SK-N-SH (cell line): ENCODE data around the gene IQGAP2. TPM values are rescaled to one million over a fixed set of nuclear protein-coding genes. Genes with fewer than 3 reads are reported as not detected.

Source experiments
- CTCF ChIA-PET: fragments of 300-600, 350-600 bp; formaldehyde crosslinking; extraction: SDS; loops from one replicate; lab custom pipeline; 2021; lab: Yijun Ruan, JAX
- POLR2A ChIA-PET: fragments of 350-600 bp; sonication (Branson Sonifier 250); formaldehyde crosslinking; extraction: SDS; loops from one replicate; lab custom pipeline; 2020; ENCODE audit warnings: antibody characterized with exemption, inconsistent platforms; lab: Yijun Ruan, JAX
- DNase-seq: peaks from one replicate; pipeline ENCODE4 v3.0.0; 2012
- H2AFZ ChIP-seq: fragments of 200-600 bp; sonication (generic); 2 replicates; pipeline ENCODE4 v1.8.1; 2016; ENCODE audit warnings: antibody characterized with exemption, mild to moderate bottlenecking, low read depth
- H3F3A ChIP-seq: fragments of 200-600 bp; sonication (generic); replicated peaks from 2 replicates; pipeline ENCODE3; 2016; ENCODE audit warnings: antibody characterized with exemption, mild to moderate bottlenecking; ENCODE audit not compliant: insufficient read depth
- H3K27ac ChIP-seq, 2 experiments: fragments of 200-500 bp in 1 of 2; fragments of 200-600 bp in 1 of 2; sonication (Bioruptor generic) in 1 of 2; sonication (generic), shearing (Covaris generic) in 1 of 2; 2 replicates each; pipeline versions ENCODE4 v1.5.1 to v1.6.1; 2014 to 2016; ENCODE audit warnings: low read depth in 2 of 2, inconsistent platforms in 1 of 2, low read length in 1 of 2, mild to moderate bottlenecking in 1 of 2, mixed read lengths in 1 of 2
- H3K27me3 ChIP-seq: fragments of 200-600 bp; sonication (generic), shearing (Covaris generic); 2 replicates; pipeline ENCODE4 v1.6.1; 2016; ENCODE audit warnings: mixed run types; ENCODE audit not compliant: insufficient read depth
- H3K36me3 ChIP-seq, 2 experiments: fragments of 200-500 bp in 1 of 2; fragments of 200-600 bp in 1 of 2; sonication (Bioruptor generic) in 1 of 2; sonication (generic) in 1 of 2; replicated peaks in 1 of 2; 2 replicates each; pipeline versions ENCODE3 to v1.5.1; 2014 to 2016; ENCODE audit warnings: low read length in 1 of 2, mild to moderate bottlenecking in 1 of 2; ENCODE audit not compliant: insufficient read depth in 2 of 2, control insufficient read depth in 1 of 2
- H3K4me1 ChIP-seq, 2 experiments: fragments of 200-500 bp in 1 of 2; fragments of 200-600 bp in 1 of 2; sonication (Bioruptor generic) in 1 of 2; sonication (generic), shearing (Covaris generic) in 1 of 2; 2 replicates each; pipeline versions ENCODE4 v1.5.1 to v1.6.1; 2014 to 2016; ENCODE audit warnings: low read depth in 1 of 2, low read length in 1 of 2, mixed run types in 1 of 2; ENCODE audit not compliant: insufficient read depth in 2 of 2, control insufficient read depth in 1 of 2
- H3K4me2 ChIP-seq: fragments of 200-600 bp; sonication (generic), shearing (Covaris generic); 2 replicates; pipeline ENCODE4 v1.6.1; 2017; ENCODE audit warnings: mixed run types
- H3K4me3 ChIP-seq, 2 experiments: fragments of 200-500 bp in 1 of 2; fragments of 200-600 bp in 1 of 2; sonication (Bioruptor generic) in 1 of 2; sonication (generic), shearing (Covaris generic) in 1 of 2; 2 replicates each; pipeline versions ENCODE4 v1.5.1 to v1.8.1; 2014 to 2016; ENCODE audit warnings: low read depth in 2 of 2, inconsistent platforms in 1 of 2, low read length in 1 of 2, mild to moderate bottlenecking in 1 of 2, mixed read lengths in 1 of 2, moderate library complexity in 1 of 2
- H3K79me2 ChIP-seq: fragments of 200-600 bp; sonication (generic); 2 replicates; pipeline ENCODE4 v1.8.1; 2017; ENCODE audit warnings: mild to moderate bottlenecking; ENCODE audit not compliant: insufficient read depth
- H3K9ac ChIP-seq: fragments of 200-600 bp; sonication (generic); 2 replicates; pipeline ENCODE4 v1.6.1; 2017; ENCODE audit warnings: mixed run types
- H3K9me2 ChIP-seq: fragments of 200-600 bp; sonication (generic); 2 replicates; pipeline ENCODE4 v1.6.1; 2017; ENCODE audit warnings: mixed run types
- H3K9me3 ChIP-seq: fragments of 200-600 bp; sonication (generic); 2 replicates; pipeline ENCODE4 v1.6.1; 2017; ENCODE audit warnings: mixed run types, mild to moderate bottlenecking, moderate library complexity
- H4K20me1 ChIP-seq: fragments of 200-600 bp; sonication (generic); 2 replicates; pipeline ENCODE4 v1.6.1; 2017; ENCODE audit warnings: mild to moderate bottlenecking, mixed run types; ENCODE audit not compliant: insufficient read depth
- ELF1 ChIP-seq: IDR thresholded peaks from 2 replicates; pipeline ENCODE4 v1.4.0; 2012
- EZH2phosphoT487 ChIP-seq: fragments of 200-600 bp; sonication (generic); IDR thresholded peaks from 2 replicates; pipeline ENCODE4 v1.6.1; 2017; ENCODE audit warnings: low read depth, mixed run types, mild to moderate bottlenecking, antibody characterized with exemption, moderate library complexity, borderline replicate concordance
- FOSL2 ChIP-seq: IDR thresholded peaks from 2 replicates; pipeline ENCODE4 v1.4.0; 2012; ENCODE audit warnings: low read depth, mild to moderate bottlenecking, moderate library complexity, borderline replicate concordance
- FOXM1 ChIP-seq: IDR thresholded peaks from 2 replicates; pipeline ENCODE4 v1.4.0; 2012; ENCODE audit warnings: low read depth, mild to moderate bottlenecking
- GABPA ChIP-seq: IDR thresholded peaks from 2 replicates; pipeline ENCODE4 v1.4.0; 2012; ENCODE audit warnings: low read depth, mild to moderate bottlenecking
- GATA2 ChIP-seq: sonication (generic); formaldehyde crosslinking; IDR thresholded peaks from 2 replicates; pipeline ENCODE4 v1.5.0; 2020; ENCODE audit warnings: mild to moderate bottlenecking, missing genetic modification reagents
- JUND ChIP-seq: IDR thresholded peaks from 2 replicates; pipeline ENCODE4 v1.4.0; 2012
- MEF2A ChIP-seq: IDR thresholded peaks from 2 replicates; pipeline ENCODE4 v1.4.0; 2012; ENCODE audit warnings: low read depth, borderline replicate concordance
- MXI1 ChIP-seq: IDR thresholded peaks from 2 replicates; pipeline ENCODE4 v1.6.1; 2012; ENCODE audit warnings: mild to moderate bottlenecking, low read depth, low read length, improper control_type of control experiment
- NFIC ChIP-seq: IDR thresholded peaks from 2 replicates; pipeline ENCODE4 v1.4.0; 2012; ENCODE audit warnings: borderline replicate concordance
- NRF1 ChIP-seq: IDR thresholded peaks from 2 replicates; pipeline ENCODE4 v1.6.1; 2012; ENCODE audit warnings: low read depth, mild to moderate bottlenecking, low read length
- POLR2AphosphoS5 ChIP-seq: IDR thresholded peaks from 2 replicates; pipeline ENCODE4 v1.6.1; 2012; ENCODE audit warnings: low read depth, low read length
- RAD21 ChIP-seq: IDR thresholded peaks from 2 replicates; pipeline ENCODE4 v1.6.1; 2012; ENCODE audit warnings: mild to moderate bottlenecking, low read length
- RFX5 ChIP-seq: IDR thresholded peaks from 2 replicates; pipeline ENCODE4 v1.6.1; 2012; ENCODE audit warnings: mild to moderate bottlenecking, improper control_type of control experiment, low read length
- SMC3 ChIP-seq: IDR thresholded peaks from 2 replicates; pipeline ENCODE4 v1.6.1; 2012; ENCODE audit warnings: low read depth, low read length, improper control_type of control experiment
- TAF1 ChIP-seq: IDR thresholded peaks from 2 replicates; pipeline ENCODE4 v1.6.1; 2012; ENCODE audit warnings: low read depth, mild to moderate bottlenecking, low read length, moderate library complexity, borderline replicate concordance
- TEAD4 ChIP-seq: IDR thresholded peaks from 2 replicates; pipeline ENCODE4 v1.4.0; 2012; ENCODE audit warnings: mild to moderate bottlenecking, borderline replicate concordance; ENCODE audit not compliant: insufficient read depth
- YY1 ChIP-seq: IDR thresholded peaks from 2 replicates; pipeline ENCODE4 v1.4.0; 2012; ENCODE audit warnings: low read depth, mild to moderate bottlenecking
- WGBS: methylation state at CpG from one replicate; pipeline ENCODE4 v1.1.6; 2017; ENCODE audit warnings: low lambda C conversion rate; 5-methylcytosine and 5-hydroxymethylcytosine counted together
- polyA plus RNA-seq, 3 experiments: library from polyadenylated mRNA; depleted of rRNA; stranded (reverse); fragments of >200 nt; gene quantifications; 2 replicates each; pipeline ENCODE4 v1.2.3, GENCODE V29; 2012
- TF ChIP-seq, protein P1 (sequence below): IDR thresholded peaks from 2 replicates; pipeline ENCODE4 v1.4.0; 2012; ENCODE audit warnings: low read depth, borderline replicate concordance
- TF ChIP-seq, protein P2 (sequence below): IDR thresholded peaks from 2 replicates; pipeline ENCODE4 v1.4.0; 2012; ENCODE audit warnings: low read depth
- TF ChIP-seq, protein P3 (sequence below): IDR thresholded peaks from 2 replicates; pipeline ENCODE4; 2012
- TF ChIP-seq, protein P4 (sequence below): fragments of 150-350 bp; IDR thresholded peaks from 2 replicates; pipeline ENCODE4 v1.6.1; 2016; ENCODE audit warnings: mild to moderate bottlenecking, low read depth, low read length
- TF ChIP-seq, protein P5 (sequence below): fragments of 150-350 bp; IDR thresholded peaks from 2 replicates; pipeline ENCODE4 v1.6.1; 2017; ENCODE audit warnings: antibody characterized with exemption, low read length, low read depth, borderline replicate concordance
- TF ChIP-seq, protein P6 (sequence below): fragments of 200-600 bp; sonication (generic); IDR thresholded peaks from 2 replicates; pipeline ENCODE4 v1.6.1; 2017; ENCODE audit warnings: antibody characterized with exemption, mild to moderate bottlenecking, moderate library complexity

Gene IQGAP2
- polyA plus RNA-seq, 1 of the 3 experiments (the other 2 are of a cell fraction), result 2.1 TPM

DNA sequence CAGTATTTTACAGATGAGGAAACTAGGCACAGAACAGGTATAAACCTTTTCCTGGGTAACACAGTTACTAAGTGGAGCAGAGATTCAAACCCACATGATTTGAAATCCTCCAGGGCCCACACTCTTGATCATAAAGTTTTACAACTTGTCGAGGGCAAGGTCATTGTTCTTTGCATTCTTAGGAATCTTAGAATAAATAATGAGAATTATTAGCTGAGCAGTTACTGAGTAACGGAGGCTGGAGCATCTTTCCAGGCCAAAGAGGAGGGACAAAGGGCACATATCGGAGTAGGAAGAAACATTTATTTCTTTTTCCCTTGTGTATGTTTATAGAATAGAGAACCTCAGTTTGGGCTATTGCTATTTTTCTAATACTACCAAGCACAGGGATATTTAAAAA, 285.8 kb downstream of the IQGAP2 start (continued):
- TF ChIP-seq FOXM1 (no peak), TAF1 (no peak)

DNA sequence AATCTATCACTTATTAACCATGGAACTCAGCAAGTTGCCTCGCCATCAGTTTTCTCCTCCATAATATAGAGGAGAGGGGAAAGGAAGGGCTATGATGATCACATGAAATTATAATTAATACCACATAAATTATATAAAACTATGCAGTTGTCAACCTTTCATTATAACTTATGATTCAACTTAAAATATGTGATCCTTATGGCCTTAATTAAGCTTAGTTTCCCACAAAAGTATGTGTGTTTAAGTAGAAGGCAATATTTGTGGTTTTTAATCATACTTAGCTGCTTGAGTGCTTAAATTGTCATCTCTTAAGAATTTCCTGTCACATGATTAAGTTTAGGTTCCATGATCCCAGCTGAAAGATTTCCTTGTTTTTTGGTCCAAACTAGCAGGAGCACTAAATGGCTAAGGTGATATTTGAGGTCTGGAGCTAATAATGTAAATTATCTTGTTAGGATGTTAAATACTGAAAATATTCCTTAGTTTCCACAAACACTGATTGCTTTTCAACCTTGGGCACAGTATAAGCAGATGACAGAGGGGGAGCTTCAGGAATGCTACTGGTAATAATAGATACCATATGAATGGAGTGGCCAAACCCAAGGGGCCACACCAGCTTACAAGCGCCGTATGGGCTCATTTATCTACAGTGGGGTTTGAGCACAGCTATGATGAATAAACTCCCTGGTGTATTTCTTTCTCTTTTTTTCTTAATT, 286.4 kb downstream of the IQGAP2 start:
- H3K4me1 ChIP-seq, result peaks cover 10 to 53% of the 10 kb centered on the region in 2 experiments
- no peak for DNase-seq
- H3K4me2 ChIP-seq, result peak overlapping the region; percentile 63
- H3K36me3 ChIP-seq, result no peaks in the 10 kb centered on the region
- H3K27ac ChIP-seq, result peak overlapping the region; percentile 94 to 98
- no peaks in the 10 kb centered on the region for H4K20me1 ChIP-seq
- H3K9me2 ChIP-seq, result no peaks in the 10 kb centered on the region
- peaks cover 41% of the 10 kb centered on the region for H3F3A ChIP-seq
- H2AFZ ChIP-seq, result 0 out of 2 replicates have a peak overlapping the region, but pooled peaks have one; percentile 75
- H3K79me2 ChIP-seq, result no peaks in the 10 kb centered on the region
- POLR2A ChIA-PET, result no interaction called here
- no peak overlapping the region for H3K4me3 ChIP-seq
- H3K9me3 ChIP-seq, result no peaks in the 10 kb centered on the region
- peak overlapping the region; percentile 67; the same call in 1 of the 2 replicates for H3K9ac ChIP-seq
- H3K27me3 ChIP-seq, result no peaks in the 10 kb centered on the region
- CTCF ChIA-PET, result interaction anchor here (1.0 to 1.4 kb wide), 2 partner anchors 8 to 85 kb away, joined by 3 to 5 read pairs; no protein-coding TSS in a partner anchor
- WGBS, result 22% methylated on average over 3 of the region's 3 CpGs
- no peak for TF ChIP-seq SMC3
- peak; percentile 87 for TF ChIP-seq NFIC
- TF ChIP-seq POLR2AphosphoS5, result peak; percentile 78; the same call in 1 of the 2 replicates
- peak; percentile 30; the same call in 1 of the 2 replicates for TF ChIP-seq GABPA
- TF ChIP-seq, protein P1, sequence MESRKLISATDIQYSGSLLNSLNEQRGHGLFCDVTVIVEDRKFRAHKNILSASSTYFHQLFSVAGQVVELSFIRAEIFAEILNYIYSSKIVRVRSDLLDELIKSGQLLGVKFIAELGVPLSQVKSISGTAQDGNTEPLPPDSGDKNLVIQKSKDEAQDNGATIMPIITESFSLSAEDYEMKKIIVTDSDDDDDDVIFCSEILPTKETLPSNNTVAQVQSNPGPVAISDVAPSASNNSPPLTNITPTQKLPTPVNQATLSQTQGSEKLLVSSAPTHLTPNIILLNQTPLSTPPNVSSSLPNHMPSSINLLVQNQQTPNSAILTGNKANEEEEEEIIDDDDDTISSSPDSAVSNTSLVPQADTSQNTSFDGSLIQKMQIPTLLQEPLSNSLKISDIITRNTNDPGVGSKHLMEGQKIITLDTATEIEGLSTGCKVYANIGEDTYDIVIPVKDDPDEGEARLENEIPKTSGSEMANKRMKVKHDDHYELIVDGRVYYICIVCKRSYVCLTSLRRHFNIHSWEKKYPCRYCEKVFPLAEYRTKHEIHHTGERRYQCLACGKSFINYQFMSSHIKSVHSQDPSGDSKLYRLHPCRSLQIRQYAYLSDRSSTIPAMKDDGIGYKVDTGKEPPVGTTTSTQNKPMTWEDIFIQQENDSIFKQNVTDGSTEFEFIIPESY, result peak; percentile 80; the same call in 1 of the 2 replicates
- peak; percentile 37; the same call in 1 of the 2 replicates for TF ChIP-seq ELF1
- no peak for TF ChIP-seq GATA2 (CRISPR knock-in tag)
- TF ChIP-seq, protein P2, sequence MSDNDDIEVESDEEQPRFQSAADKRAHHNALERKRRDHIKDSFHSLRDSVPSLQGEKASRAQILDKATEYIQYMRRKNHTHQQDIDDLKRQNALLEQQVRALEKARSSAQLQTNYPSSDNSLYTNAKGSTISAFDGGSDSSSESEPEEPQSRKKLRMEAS, result peak; percentile 49; the same call in 1 of the 2 replicates
- TF ChIP-seq EZH2phosphoT487, result no peak
- peak; percentile 99 for TF ChIP-seq TEAD4
- TF ChIP-seq YY1, result peak; percentile 39; the same call in 1 of the 2 replicates
- no peak for TF ChIP-seq NRF1
- TF ChIP-seq MEF2A, result peak; percentile 75; the same call in 1 of the 2 replicates
- TF ChIP-seq FOSL2, result peak; percentile 93
- TF ChIP-seq, protein P3, sequence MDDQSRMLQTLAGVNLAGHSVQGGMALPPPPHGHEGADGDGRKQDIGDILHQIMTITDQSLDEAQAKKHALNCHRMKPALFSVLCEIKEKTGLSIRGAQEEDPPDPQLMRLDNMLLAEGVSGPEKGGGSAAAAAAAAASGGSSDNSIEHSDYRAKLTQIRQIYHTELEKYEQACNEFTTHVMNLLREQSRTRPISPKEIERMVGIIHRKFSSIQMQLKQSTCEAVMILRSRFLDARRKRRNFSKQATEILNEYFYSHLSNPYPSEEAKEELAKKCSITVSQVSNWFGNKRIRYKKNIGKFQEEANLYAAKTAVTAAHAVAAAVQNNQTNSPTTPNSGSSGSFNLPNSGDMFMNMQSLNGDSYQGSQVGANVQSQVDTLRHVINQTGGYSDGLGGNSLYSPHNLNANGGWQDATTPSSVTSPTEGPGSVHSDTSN, result peak; percentile 96
- peak; percentile 99 for TF ChIP-seq FOXM1
- TF ChIP-seq MXI1, result no peak
- TF ChIP-seq, protein P4, sequence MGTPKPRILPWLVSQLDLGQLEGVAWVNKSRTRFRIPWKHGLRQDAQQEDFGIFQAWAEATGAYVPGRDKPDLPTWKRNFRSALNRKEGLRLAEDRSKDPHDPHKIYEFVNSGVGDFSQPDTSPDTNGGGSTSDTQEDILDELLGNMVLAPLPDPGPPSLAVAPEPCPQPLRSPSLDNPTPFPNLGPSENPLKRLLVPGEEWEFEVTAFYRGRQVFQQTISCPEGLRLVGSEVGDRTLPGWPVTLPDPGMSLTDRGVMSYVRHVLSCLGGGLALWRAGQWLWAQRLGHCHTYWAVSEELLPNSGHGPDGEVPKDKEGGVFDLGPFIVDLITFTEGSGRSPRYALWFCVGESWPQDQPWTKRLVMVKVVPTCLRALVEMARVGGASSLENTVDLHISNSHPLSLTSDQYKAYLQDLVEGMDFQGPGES, result no peak
- TF ChIP-seq, protein P5, sequence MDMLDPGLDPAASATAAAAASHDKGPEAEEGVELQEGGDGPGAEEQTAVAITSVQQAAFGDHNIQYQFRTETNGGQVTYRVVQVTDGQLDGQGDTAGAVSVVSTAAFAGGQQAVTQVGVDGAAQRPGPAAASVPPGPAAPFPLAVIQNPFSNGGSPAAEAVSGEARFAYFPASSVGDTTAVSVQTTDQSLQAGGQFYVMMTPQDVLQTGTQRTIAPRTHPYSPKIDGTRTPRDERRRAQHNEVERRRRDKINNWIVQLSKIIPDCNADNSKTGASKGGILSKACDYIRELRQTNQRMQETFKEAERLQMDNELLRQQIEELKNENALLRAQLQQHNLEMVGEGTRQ, result no peak
- no peak for TF ChIP-seq RAD21
- no peak for TF ChIP-seq RFX5
- no peak for TF ChIP-seq TAF1
- TF ChIP-seq JUND, result peak; percentile 98
- TF ChIP-seq, protein P6, sequence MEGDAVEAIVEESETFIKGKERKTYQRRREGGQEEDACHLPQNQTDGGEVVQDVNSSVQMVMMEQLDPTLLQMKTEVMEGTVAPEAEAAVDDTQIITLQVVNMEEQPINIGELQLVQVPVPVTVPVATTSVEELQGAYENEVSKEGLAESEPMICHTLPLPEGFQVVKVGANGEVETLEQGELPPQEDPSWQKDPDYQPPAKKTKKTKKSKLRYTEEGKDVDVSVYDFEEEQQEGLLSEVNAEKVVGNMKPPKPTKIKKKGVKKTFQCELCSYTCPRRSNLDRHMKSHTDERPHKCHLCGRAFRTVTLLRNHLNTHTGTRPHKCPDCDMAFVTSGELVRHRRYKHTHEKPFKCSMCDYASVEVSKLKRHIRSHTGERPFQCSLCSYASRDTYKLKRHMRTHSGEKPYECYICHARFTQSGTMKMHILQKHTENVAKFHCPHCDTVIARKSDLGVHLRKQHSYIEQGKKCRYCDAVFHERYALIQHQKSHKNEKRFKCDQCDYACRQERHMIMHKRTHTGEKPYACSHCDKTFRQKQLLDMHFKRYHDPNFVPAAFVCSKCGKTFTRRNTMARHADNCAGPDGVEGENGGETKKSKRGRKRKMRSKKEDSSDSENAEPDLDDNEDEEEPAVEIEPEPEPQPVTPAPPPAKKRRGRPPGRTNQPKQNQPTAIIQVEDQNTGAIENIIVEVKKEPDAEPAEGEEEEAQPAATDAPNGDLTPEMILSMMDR, result no peak
